ENCODE measurements around the gene SFSWAP. TPM values are rescaled to one million over a fixed set of nuclear protein-coding genes. Genes with fewer than 3 reads are reported as not detected.

Gene SFSWAP
- total and polyA plus RNA-seq, 2 experiments from 2014 or later: 21.4 to 25.1 TPM

- H3K4me1 ChIP-seq (ENCODE audit: insufficient read depth): no peaks in the 10 kb centered on the region
- 97% methylated on average over 15 of the region's 17 CpGs for WGBS (ENCODE audit: low lambda C conversion rate, missing lambda C conversion rate)
- TF ChIP-seq EZH2phosphoT487 (IDR thresholded peaks at IDR 0.05; ENCODE audit: low read depth, severe bottlenecking, unreplicated experiment): no peak
- no peak for TF ChIP-seq EZH2 (IDR thresholded peaks at IDR 0.05; ENCODE audit: borderline replicate concordance)
- TF ChIP-seq CTCF (IDR thresholded peaks at IDR 0.05; ENCODE audit: poor library complexity): no peak
- no peaks in the 10 kb centered on the region for H3K36me3 ChIP-seq (replicated peaks; ENCODE audit: insufficient read depth, low read depth)
- H3K4me2 ChIP-seq: no peak overlapping the region
- H3K27ac ChIP-seq: no peak overlapping the region
- H3K79me2 ChIP-seq: no peaks in the 10 kb centered on the region
- H3K9me2 ChIP-seq (replicated peaks; ENCODE audit: insufficient read depth): no peaks in the 10 kb centered on the region
- no peak overlapping the region for H2AFZ ChIP-seq
- H3K27me3 ChIP-seq: no peaks in the 10 kb centered on the region
- H3K9me3 ChIP-seq (ENCODE audit: low read depth): no peaks in the 10 kb centered on the region
- no peak overlapping the region for H3K4me3 ChIP-seq
- DNase-seq (ENCODE audit: low spot score): no peak
- H4K20me1 ChIP-seq (ENCODE audit: insufficient read depth, poor library complexity, severe bottlenecking): no peaks in the 10 kb centered on the region
Observed at GRCh38 chr12:131766382-131767107, 55.7 kb downstream of the SFSWAP start.

GRCh38 chr12:131770120-131770519 is 59.2 kb downstream of the SFSWAP start:
- no peaks in the 10 kb centered on the region for H3K4me1 ChIP-seq (ENCODE audit: insufficient read depth)
- no peaks in the 10 kb centered on the region for H3K9me3 ChIP-seq (ENCODE audit: low read depth)
- H3K79me2 ChIP-seq: no peaks in the 10 kb centered on the region
- H3K4me2 ChIP-seq: no peak overlapping the region
- TF ChIP-seq EZH2 (IDR thresholded peaks at IDR 0.05; ENCODE audit: borderline replicate concordance): no peak
- TF ChIP-seq EZH2phosphoT487 (IDR thresholded peaks at IDR 0.05; ENCODE audit: low read depth, severe bottlenecking, unreplicated experiment): no peak
- no peak for TF ChIP-seq CTCF (IDR thresholded peaks at IDR 0.05; ENCODE audit: poor library complexity)
- H3K36me3 ChIP-seq (replicated peaks; ENCODE audit: insufficient read depth, low read depth): no peaks in the 10 kb centered on the region
- H3K27me3 ChIP-seq: no peaks in the 10 kb centered on the region
- H3K27ac ChIP-seq: no peak overlapping the region
- WGBS (ENCODE audit: low lambda C conversion rate, missing lambda C conversion rate): 97% methylated on average over 12 of the region's 12 CpGs
- DNase-seq (ENCODE audit: low spot score): no peak
- H3K4me3 ChIP-seq: no peak overlapping the region
- H4K20me1 ChIP-seq (ENCODE audit: insufficient read depth, poor library complexity, severe bottlenecking): no peaks in the 10 kb centered on the region
- no peaks in the 10 kb centered on the region for H3K9me2 ChIP-seq (replicated peaks; ENCODE audit: insufficient read depth)
- no peak overlapping the region for H2AFZ ChIP-seq

- no peaks in the 10 kb centered on the region for H3K4me1 ChIP-seq (ENCODE audit: insufficient read depth)
- H3K27ac ChIP-seq: no peak overlapping the region
- H3K4me3 ChIP-seq: no peak overlapping the region
- no peaks in the 10 kb centered on the region for H3K79me2 ChIP-seq
- 97% methylated on average over 10 of the region's 10 CpGs for WGBS (ENCODE audit: low lambda C conversion rate, missing lambda C conversion rate)
- no peaks in the 10 kb centered on the region for H3K36me3 ChIP-seq (replicated peaks; ENCODE audit: insufficient read depth, low read depth)
- H3K4me2 ChIP-seq: no peak overlapping the region
- H3K27me3 ChIP-seq: no peaks in the 10 kb centered on the region
- H3K9me3 ChIP-seq (ENCODE audit: low read depth): no peaks in the 10 kb centered on the region
- H4K20me1 ChIP-seq (ENCODE audit: insufficient read depth, poor library complexity, severe bottlenecking): no peaks in the 10 kb centered on the region
- TF ChIP-seq EZH2phosphoT487 (IDR thresholded peaks at IDR 0.05; ENCODE audit: low read depth, severe bottlenecking, unreplicated experiment) (no peak), EZH2 (IDR thresholded peaks at IDR 0.05; ENCODE audit: borderline replicate concordance) (no peak), CTCF (IDR thresholded peaks at IDR 0.05; ENCODE audit: poor library complexity) (no peak)
- no peak overlapping the region for H2AFZ ChIP-seq
- no peak for DNase-seq (ENCODE audit: low spot score)
- H3K9me2 ChIP-seq (replicated peaks; ENCODE audit: insufficient read depth): no peaks in the 10 kb centered on the region
Observed at GRCh38 chr12:131771965-131772364, 61.1 kb downstream of the SFSWAP start.

All from hepatocyte (in vitro differentiated cells).